T-helper 1 cell treated with Interleukin-12 subunit alpha and Interleukin-12 subunit beta and Interleukin-4 antibody, amounts not matched to agents 30 ng/mL and 1 ng/mL, for 36 hours (primary cell): ENCODE data around the gene NINJ2. TPM values are rescaled to one million over a fixed set of nuclear protein-coding genes. Genes with fewer than 3 reads are reported as not detected.

Source experiments
- intact Hi-C: fragments of 100-400 bp; cut with micrococcal nuclease; formaldehyde crosslinking; loops from one replicate; pipeline ENCODE4 v1.15.1; 2024
- total RNA-seq: library from RNA; stranded (reverse); gene quantifications from 2 replicates; pipeline ENCODE4 v1.2.3, GENCODE V29; 2022

The NINJ2 gene
- total RNA-seq, 1 donor from 2014 or later = 16.0 TPM

- intact Hi-C loops = no loop called here
Measured at GRCh38 chr12:591167-592023, 71.8 kb downstream of the NINJ2 start.

GRCh38 chr12:590206-590750 lies 73.0 kb downstream of the NINJ2 start:
- intact Hi-C loops = no loop called here

GRCh38 chr12:588646-589045 lies 74.6 kb downstream of the NINJ2 start:
- intact Hi-C loops = no loop called here

- intact Hi-C loops = no loop called here
Measured at GRCh38 chr12:588024-588322, 75.3 kb downstream of the NINJ2 start.

DNA sequence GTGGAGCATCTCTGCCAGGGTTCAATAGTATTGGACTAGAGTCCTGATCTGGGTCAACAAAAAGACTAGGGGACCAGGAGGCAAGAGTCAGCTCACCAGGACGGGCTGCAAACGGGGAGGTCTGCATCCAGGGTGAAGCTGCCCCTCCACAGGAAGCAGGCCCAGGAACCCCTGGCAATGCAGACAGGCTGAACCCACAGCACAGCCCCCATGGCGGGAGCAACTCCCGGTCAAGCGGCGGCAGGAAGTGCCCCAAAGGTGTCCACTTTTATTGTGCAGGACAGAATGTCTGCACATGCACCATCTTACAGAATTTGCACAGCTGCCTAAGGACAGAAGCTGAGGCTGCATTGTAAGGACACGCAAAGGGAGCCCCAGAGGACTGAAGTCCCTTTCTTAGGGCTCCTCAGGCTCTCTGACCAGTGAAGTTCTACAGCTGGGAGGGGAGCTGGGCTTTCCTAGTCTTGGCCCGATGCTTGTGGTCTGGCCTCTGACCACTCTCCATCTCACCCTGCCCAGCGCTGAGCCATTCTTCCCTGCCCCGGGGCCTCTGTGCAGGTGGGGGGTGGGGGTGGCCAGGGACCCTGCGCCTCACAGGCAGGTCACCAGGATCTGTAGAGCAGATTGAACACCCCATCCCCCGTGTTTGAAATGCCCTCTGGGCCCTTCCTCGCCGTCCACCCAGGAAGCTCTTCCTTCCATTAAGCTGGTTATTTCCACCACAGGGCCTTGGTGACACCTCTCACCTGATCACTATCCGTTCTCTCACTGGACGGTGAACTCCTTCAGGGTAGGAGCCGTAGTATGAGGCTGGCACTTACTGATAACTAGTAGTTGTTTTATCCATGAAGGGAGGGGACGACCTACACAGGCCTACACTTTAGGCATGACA lies 75.9 kb downstream of the NINJ2 start:
- intact Hi-C loops = no loop called here

DNA sequence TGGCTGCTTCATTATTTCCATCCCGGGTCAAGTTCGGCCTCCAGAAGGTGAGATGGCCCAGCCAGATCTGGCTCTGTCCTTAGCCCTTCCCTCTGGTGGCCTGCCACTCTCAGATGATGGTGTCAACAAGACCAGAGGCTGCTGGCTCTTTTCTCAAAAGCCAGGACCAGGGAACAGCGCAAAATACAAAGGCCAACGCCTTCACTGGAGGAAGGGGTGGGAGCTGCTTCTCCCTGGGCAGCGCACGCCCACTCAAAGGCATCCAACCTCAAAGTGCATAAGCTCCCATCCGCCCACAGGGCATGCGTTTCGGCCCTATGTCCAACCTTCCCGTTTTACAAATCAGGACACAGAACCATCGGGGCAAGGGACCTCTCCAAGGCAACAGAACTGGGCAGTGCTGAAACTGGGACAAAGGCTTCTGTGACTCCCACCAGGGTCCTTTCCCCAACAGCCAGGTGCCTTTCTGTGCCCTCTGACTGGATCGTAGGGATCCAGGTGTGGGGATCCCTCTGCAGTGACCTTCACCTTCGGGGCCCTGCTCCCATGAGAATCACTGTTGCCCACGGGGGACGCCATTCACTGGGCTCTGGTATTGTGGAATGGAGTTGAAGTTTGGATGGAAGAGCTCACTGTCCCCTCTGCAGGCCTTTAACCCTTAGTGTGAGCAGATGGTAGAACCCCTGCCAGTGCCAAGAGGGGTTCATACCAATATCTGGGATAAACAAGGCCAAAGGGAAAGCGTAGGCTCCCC lies 76.8 kb downstream of the NINJ2 start:
- intact Hi-C loops = no loop called here

GRCh38 chr12:585062-586061 lies 77.9 kb downstream of the NINJ2 start:
- intact Hi-C loops = no loop called here

DNA sequence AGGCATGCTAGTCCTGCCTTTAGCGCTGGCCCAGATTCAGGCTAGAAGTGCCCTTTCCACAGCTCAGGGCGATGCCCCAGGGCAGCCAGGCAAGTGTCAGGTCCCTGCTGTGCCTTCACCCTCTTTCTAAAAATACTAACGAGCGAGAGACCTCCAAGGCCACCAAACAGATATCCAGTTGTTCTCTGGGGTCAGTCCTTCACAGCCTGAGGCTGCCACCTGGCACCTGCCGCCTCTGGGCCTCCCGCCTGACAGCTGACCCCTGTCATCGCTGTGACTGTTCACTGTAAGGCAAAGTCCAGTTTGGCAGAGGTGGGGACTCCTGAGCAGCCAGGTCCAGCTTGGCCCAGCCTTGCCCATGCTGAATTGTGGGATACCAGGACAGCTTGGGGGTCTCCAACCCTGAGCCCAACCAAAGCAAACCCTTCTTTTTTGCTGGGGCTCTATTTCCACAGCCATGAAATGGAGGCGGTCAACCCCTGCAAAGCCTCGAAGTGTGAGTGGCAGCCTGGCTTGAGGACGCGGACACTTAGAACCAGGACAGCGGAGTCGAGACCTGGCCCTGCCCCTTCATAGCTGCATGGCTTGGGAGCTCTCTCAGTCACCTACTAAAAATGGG lies 79.9 kb downstream of the NINJ2 start:
- intact Hi-C loops = no loop called here

DNA sequence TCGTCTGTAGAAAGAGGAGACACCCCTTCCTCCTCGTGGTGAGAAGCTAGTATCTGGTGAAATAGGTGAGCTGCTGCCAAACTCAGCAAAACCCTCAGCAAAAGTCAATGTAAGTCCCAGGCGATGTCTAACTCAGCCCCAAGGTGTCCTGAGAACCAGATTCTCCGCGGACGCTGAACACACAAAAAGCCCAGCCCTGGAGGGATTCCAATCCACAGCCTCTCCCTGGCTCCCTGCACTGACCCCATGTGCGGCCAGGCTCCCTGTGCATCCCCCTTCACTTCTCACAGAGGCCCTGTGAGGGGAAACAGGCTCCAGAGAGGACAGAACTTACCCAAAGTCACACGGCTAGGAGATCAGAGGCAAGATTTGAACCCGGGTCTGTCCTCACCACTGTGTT lies 81.5 kb downstream of the NINJ2 start:
- intact Hi-C loops = no loop called here

GRCh38 chr12:581321-581720 lies 81.9 kb downstream of the NINJ2 start:
- intact Hi-C loops = no loop called here

DNA sequence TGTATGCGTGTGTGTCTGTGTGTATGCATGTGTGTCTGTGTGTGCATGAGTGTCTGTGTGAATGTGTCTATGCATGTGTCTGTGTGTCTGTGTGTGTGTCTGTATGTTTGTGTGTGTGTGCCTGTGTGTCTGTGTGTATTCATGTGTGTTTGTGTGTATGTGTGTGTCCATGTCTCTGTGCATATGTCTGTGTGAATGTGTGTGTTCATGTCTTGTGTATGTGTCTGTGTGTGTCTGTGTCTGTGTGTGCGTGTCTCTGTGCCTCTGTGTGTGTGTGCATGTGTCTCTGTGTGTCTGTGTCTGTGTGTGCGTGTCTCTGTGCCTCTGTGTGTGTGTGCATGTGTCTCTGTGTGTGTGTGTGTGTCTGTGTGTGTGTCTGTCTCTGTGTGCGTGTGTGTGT lies 82.4 kb downstream of the NINJ2 start:
- intact Hi-C loops = no loop called here

- intact Hi-C loops = no loop called here
Measured at GRCh38 chr12:579420-580110, 83.7 kb downstream of the NINJ2 start.

DNA sequence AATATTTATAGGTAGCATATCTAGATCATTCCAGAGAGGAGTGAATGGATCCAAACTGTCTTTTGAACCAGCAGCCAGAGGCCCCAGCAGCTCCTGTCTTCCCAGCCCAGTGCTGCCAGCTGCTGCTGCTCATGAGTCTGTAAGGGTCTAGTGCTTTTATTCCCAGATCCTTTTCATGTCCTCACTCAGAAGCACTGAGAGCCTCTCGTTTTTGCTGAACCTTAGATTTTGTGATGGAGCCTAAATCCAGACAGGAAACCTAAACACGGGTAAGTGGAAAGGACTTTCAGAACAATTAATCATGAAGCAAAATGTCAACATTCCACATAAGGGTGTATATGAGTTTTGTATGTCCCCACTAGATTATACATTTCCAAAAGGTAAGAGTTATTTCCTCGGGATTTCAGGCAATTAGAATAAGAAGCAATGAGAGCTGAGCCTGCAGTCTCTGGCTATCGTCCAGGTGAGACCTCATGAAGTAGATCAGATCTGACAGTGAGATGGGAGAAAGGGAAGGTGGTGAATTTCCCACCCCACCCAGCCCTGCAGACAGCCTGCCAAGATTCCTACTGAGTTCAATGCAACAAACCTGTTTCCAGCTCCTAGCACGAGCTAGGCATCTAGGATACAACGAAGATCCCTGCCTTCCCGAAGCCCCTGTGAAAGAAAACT lies 84.4 kb downstream of the NINJ2 start:
- intact Hi-C loops = no loop called here

DNA sequence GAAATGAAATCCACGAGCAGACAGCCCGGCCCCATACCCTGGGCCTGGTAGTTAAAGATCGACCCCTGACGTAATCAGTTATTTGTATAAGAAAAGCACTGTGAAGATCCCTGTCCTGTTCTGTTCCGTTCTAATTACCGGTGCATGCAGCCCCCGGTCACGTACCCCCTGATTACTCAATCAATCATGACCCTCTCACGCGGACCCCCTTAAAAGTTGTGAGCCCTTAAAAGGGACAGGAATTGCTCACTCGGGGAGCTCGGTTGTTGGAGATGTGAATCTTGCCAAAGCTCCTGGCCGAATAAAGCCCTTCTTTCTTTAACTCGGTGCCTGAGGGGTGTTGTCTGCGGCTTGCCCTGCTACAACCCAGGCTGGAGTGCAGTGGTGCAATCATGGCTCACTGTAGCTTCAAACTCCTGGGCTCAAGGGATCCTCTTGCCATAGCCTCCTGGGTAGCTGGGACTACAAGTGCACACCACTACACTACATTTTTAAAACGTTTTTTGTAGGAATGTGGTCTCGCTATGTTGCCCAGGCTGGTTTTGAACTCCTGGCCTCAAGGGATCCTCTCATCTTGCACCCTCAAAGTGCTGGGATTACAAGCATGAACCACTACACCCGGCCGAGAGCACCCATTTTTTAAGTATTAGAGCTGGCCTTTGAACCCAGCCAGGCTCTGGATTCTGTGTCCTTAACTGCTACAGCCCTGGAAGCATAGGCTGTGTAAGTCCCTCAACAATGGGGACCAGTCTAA lies 85.1 kb downstream of the NINJ2 start:
- intact Hi-C loops = loop anchor here (2.0 kb wide), 2 partner anchors 33 to 97 kb away; no protein-coding TSS in a partner anchor

GRCh38 chr12:576615-577110 lies 86.6 kb downstream of the NINJ2 start:
- intact Hi-C loops = loop anchor here (1.0 to 2.0 kb wide), 7 partner anchors 34 to 373 kb away; partner anchors contain the start of gene RAD52

GRCh38 chr12:575948-576614 lies 87.2 kb downstream of the NINJ2 start:
- intact Hi-C loops = loop anchor here (1.0 to 2.0 kb wide), 7 partner anchors 35 to 373 kb away; partner anchors contain the start of gene RAD52

DNA sequence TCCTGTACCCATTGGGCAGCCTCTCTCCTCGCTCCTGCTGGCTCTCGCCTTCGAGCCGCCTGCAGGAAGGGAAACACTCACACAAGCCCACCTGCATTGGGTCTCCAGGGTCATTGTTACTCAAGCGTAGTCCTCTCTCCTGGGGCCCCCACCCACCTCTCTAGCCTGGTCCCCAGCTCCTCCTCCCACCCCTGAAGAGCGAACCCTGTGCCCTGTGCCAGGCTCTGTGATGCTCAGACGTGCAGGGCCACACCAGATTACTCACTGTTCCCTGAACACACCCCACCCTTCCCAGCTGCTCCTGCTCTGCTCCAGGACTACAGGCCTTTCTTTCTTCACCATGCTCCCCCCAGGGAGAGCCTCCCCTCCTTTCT lies 88.1 kb downstream of the NINJ2 start:
- intact Hi-C loops = no loop called here
